Neutrophil (primary cell): Measurements from ENCODE around the gene TNNI3K.

Experiments
- H3K27ac ChIP-seq: fragments of 200-600 bp; sonication (generic); 2 replicates; pipeline ENCODE4 v1.5.1; 2016; ENCODE audit warnings: mild to moderate bottlenecking, moderate library complexity
- H3K27me3 ChIP-seq: fragments of 200-600 bp; sonication (generic); 2 replicates; pipeline ENCODE4 v1.6.0; 2016; ENCODE audit warnings: mild to moderate bottlenecking
- H3K36me3 ChIP-seq: fragments of 200-600 bp; sonication (generic); 2 replicates; pipeline ENCODE4 v1.5.1; 2017
- H3K4me1 ChIP-seq, 2 experiments: fragments of 200-600 bp in 1 of 2; sonication (generic) in 1 of 2; 1 replicate in 1 of 2; 2 replicates in 1 of 2; pipeline versions ENCODE4 v1.5.1 to v1.6.1; 2013 to 2016; ENCODE audit warnings: low read depth in 1 of 2, low read length in 1 of 2, mild to moderate bottlenecking in 1 of 2, moderate library complexity in 1 of 2; ENCODE audit not compliant: control insufficient read depth in 1 of 2, insufficient read depth in 1 of 2
- H3K4me3 ChIP-seq, 2 experiments: fragments of 200-600 bp in 1 of 2; sonication (generic) in 1 of 2; 1 replicate in 1 of 2; 2 replicates in 1 of 2; pipeline ENCODE4 v1.5.1; 2013 to 2016; ENCODE audit warnings: low read depth in 1 of 2, low read length in 1 of 2, mild to moderate bottlenecking in 1 of 2, moderate library complexity in 1 of 2
- H3K9me3 ChIP-seq: fragments of 200-600 bp; sonication (generic); 2 replicates; pipeline ENCODE4 v1.5.1; 2016
- CTCF ChIP-seq: fragments of 200-600 bp; sonication (generic); IDR thresholded peaks from 2 replicates; pipeline ENCODE4 v1.5.1; 2016; ENCODE audit warnings: antibody characterized with exemption

TNNI3K gene

GRCh38 chr1:74266001-74266400 lies 30.8 kb downstream of the TNNI3K start:
- H3K27ac ChIP-seq: no peak overlapping the region
- H3K27me3 ChIP-seq: no peaks in the 10 kb centered on the region
- no peak overlapping the region for H3K4me3 ChIP-seq
- no peaks in the 10 kb centered on the region for H3K9me3 ChIP-seq
- H3K36me3 ChIP-seq: no peaks in the 10 kb centered on the region
- no peak for TF ChIP-seq CTCF
- H3K4me1 ChIP-seq: no peaks in the 10 kb centered on the region

GRCh38 chr1:74271503-74271902 lies 36.3 kb downstream of the TNNI3K start:
- H3K27ac ChIP-seq: no peak overlapping the region
- TF ChIP-seq CTCF: no peak
- no peaks in the 10 kb centered on the region for H3K36me3 ChIP-seq
- H3K9me3 ChIP-seq: no peaks in the 10 kb centered on the region
- no peak overlapping the region for H3K4me3 ChIP-seq
- no peaks in the 10 kb centered on the region for H3K4me1 ChIP-seq
- H3K27me3 ChIP-seq: no peaks in the 10 kb centered on the region

- no peaks in the 10 kb centered on the region for H3K9me3 ChIP-seq
- no peaks in the 10 kb centered on the region for H3K36me3 ChIP-seq
- no peak overlapping the region for H3K4me3 ChIP-seq
- H3K27me3 ChIP-seq: no peaks in the 10 kb centered on the region
- no peak for TF ChIP-seq CTCF
- H3K4me1 ChIP-seq: no peaks in the 10 kb centered on the region
- no peak overlapping the region for H3K27ac ChIP-seq
Observed at GRCh38 chr1:74280642-74281396, 45.6 kb downstream of the TNNI3K start.

GRCh38 chr1:74286414-74286813 lies 51.2 kb downstream of the TNNI3K start:
- Histone ChIP-seq H3K4me3 (no peak overlapping the region), H3K4me1 (no peaks in the 10 kb centered on the region), H3K27me3 (no peaks in the 10 kb centered on the region), H3K27ac (no peak overlapping the region), H3K9me3 (no peaks in the 10 kb centered on the region), H3K36me3 (no peaks in the 10 kb centered on the region)
- no peak for TF ChIP-seq CTCF

GRCh38 chr1:74314438-74314837 lies 79.3 kb downstream of the TNNI3K start:
- TF ChIP-seq CTCF: no peak
- H3K4me1 ChIP-seq: no peaks in the 10 kb centered on the region
- no peaks in the 10 kb centered on the region for H3K36me3 ChIP-seq
- H3K4me3 ChIP-seq: no peak overlapping the region
- no peaks in the 10 kb centered on the region for H3K9me3 ChIP-seq
- H3K27ac ChIP-seq: no peak overlapping the region
- no peaks in the 10 kb centered on the region for H3K27me3 ChIP-seq
